Naive thymus-derived CD4-positive, alpha-beta T cell (primary cell): ENCODE measurements around the gene CD52. TPM values are rescaled to one million over a fixed set of nuclear protein-coding genes. Genes with fewer than 3 reads are reported as not detected.
A peak's percentile ranks its signal among the peaks of the same experiment; 100 is the strongest.

Experiments
- ATAC-seq: fragments of 150-1000 bp; cut with Tn5 transposase; 2 replicates; pipeline ENCODE4 v1.10.0; 2021; ENCODE audit warnings: mild to moderate bottlenecking, moderate library complexity
- CTCF ChIA-PET: fragments of 350-600 bp; sonication (Branson Sonifier 250); formaldehyde crosslinking; loops from one replicate; lab custom pipeline; 2021; ENCODE audit warnings: antibody characterized with exemption; lab: Charles Lee
- POLR2A ChIA-PET: fragments of 350-600 bp; sonication (Branson Sonifier 250); formaldehyde crosslinking; loops from one replicate; lab custom pipeline; 2021; ENCODE audit warnings: antibody characterized with exemption, inconsistent platforms; lab: Charles Lee
- DNase-seq, 9 donors: peaks; one replicate each; pipeline versions ENCODE4 v3.0.0 to v3.0.0-alpha.2; 2020 to 2022; ENCODE audit warnings: mixed read lengths in 1 of 9
- H3K27ac ChIP-seq: one replicate; pipeline ENCODE4 v1.7.0; 2013; ENCODE audit warnings: mild to moderate bottlenecking, low read depth, low read length, moderate library complexity
- H3K27me3 ChIP-seq, 2 donors: one replicate each; pipeline ENCODE4 v1.7.0; 2013; ENCODE audit warnings: low read length in 2 of 2, mild to moderate bottlenecking in 2 of 2, moderate library complexity in 2 of 2; ENCODE audit not compliant: control insufficient read depth in 2 of 2, insufficient read depth in 2 of 2
- H3K36me3 ChIP-seq, 3 experiments: 1 replicate in 2 of 3; 2 replicates in 1 of 3; pipeline ENCODE4 v1.7.0; 2013; ENCODE audit warnings: low read length in 3 of 3, mild to moderate bottlenecking in 3 of 3, moderate library complexity in 1 of 3; ENCODE audit not compliant: insufficient read depth in 3 of 3, control insufficient read depth in 2 of 3
- H3K4me1 ChIP-seq, 2 donors: one replicate each; pipeline ENCODE4 v1.7.0; 2013; ENCODE audit warnings: low read length in 2 of 2, mild to moderate bottlenecking in 2 of 2, moderate library complexity in 1 of 2; ENCODE audit not compliant: control insufficient read depth in 2 of 2, insufficient read depth in 2 of 2
- H3K4me3 ChIP-seq: 2 replicates; pipeline ENCODE4 v1.7.0; 2013; ENCODE audit warnings: mild to moderate bottlenecking, low read length
- H3K9me3 ChIP-seq, 3 experiments: 1 replicate in 2 of 3; 2 replicates in 1 of 3; pipeline ENCODE4 v1.7.0; 2013; ENCODE audit warnings: low read length in 3 of 3; ENCODE audit not compliant: control insufficient read depth in 2 of 3
- H3K27ac Mint-ChIP-seq, 9 donors: one replicate each; pipeline ENCODE4 v1.8.0; 2020 to 2022; ENCODE audit warnings: mixed read lengths in 9 of 9, mild to moderate bottlenecking in 8 of 9, moderate library complexity in 5 of 9, inconsistent platforms in 2 of 9
- H3K27me3 Mint-ChIP-seq, 5 donors: one replicate each; pipeline ENCODE4 v1.8.0; 2021 to 2022; ENCODE audit warnings: mixed read lengths in 5 of 5, mild to moderate bottlenecking in 1 of 5
- H3K36me3 Mint-ChIP-seq, 5 donors: one replicate each; pipeline ENCODE4 v1.8.0; 2020 to 2022; ENCODE audit warnings: mixed read lengths in 5 of 5, mild to moderate bottlenecking in 3 of 5, inconsistent platforms in 1 of 5
- H3K4me1 Mint-ChIP-seq, 7 donors: one replicate each; pipeline ENCODE4 v1.8.0; 2020 to 2022; ENCODE audit warnings: mixed read lengths in 7 of 7, mild to moderate bottlenecking in 3 of 7, inconsistent platforms in 1 of 7
- H3K4me3 Mint-ChIP-seq, 10 donors: one replicate each; pipeline ENCODE4 v1.8.0; 2020 to 2022; ENCODE audit warnings: mild to moderate bottlenecking in 10 of 10, mixed read lengths in 10 of 10, moderate library complexity in 6 of 10, inconsistent platforms in 2 of 10
- H3K9me3 Mint-ChIP-seq, 11 donors: one replicate each; pipeline ENCODE4 v1.8.0; 2020 to 2022; ENCODE audit warnings: mixed read lengths in 11 of 11, mild to moderate bottlenecking in 4 of 11, inconsistent platforms in 1 of 11, moderate library complexity in 1 of 11
- intact Hi-C, 2 donors: fragments of 100-400 bp; cut with micrococcal nuclease; formaldehyde crosslinking; loops; one replicate each; pipeline ENCODE4 v1.15.1; 2023
- polyA plus RNA-seq, 2 donors: library from polyadenylated mRNA; unstranded; fragments of 300-500 nt; fragmentation: Illumina TruSeq; gene quantifications; one replicate each; pipeline ENCODE4 v1.2.3, GENCODE V29; 2021
- total RNA-seq, 6 experiments: library from RNA in 5 of 6; stranded (reverse) in 5 of 6; gene quantifications; 1 replicate in 5 of 6; 2 replicates in 1 of 6; pipeline ENCODE4 v1.2.3 and lab custom pipeline; 2021 to 2026

The CD52 gene
- total and polyA plus RNA-seq, 7 experiments from 2014 or later = 719 to 8,133 (median 1,178) TPM

DNA sequence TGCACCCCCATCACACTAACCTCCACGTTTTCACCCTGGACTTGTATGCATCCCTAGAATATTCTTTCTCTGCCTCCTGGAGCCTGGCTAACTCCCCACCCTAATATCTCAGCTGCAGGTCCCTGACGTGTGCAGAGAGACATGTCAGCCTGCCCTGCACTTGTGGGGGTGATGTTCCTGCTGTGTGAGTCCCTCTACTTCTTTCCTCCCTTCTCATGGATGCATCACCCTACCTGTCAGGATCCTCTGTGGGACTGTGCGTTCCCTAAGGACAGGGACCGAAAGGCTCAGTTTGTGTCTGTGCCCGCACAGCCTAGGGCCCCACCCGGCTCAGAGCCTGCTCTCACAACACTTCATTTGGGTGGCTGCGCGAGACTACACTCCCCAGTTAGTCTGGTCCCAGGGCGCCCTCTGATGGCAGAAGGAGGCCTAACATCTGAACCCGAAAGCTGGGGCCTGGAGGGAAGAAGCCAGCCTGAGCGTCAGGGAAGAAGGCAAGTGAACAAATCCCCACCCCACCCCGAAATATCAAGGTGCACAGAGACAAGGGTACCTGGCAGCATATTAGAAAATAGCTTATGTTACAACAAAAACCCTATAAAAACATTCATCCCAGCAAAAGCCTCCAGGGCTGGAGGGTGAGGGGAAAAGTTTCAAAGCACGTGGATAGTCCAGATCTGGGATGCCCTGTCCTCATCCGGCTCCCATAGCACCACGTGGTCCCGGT lies 3.7 kb downstream of the CD52 start:
- CTCF ChIA-PET = interaction anchor here (0.6 to 19.8 kb wide), 15 partner anchors 10 to 151 kb away, joined by 3 to 541 read pairs (median 4); partner anchors contain the start of genes CEP85, SH3BGRL3 and UBXN11
- no peaks in the 10 kb centered on the region for H3K9me3 ChIP-seq
- Mint-ChIP-seq H3K36me3 (peaks cover 18 to 53% (median 32%) of the 10 kb centered on the region in 5 donors), H3K27me3 (no peaks in the 10 kb centered on the region), H3K27ac (peak overlapping the region; percentile 87 to 99 (median 96)), H3K4me1 (peaks cover 40 to 70% (median 48%) of the 10 kb centered on the region in 7 donors), H3K4me3 (peak overlapping the region; percentile 79 to 99 (median 94)), H3K9me3 (peaks cover 0 to 2% (median 0%) of the 10 kb centered on the region in 11 donors)
- ATAC-seq (peak; percentile 93), DNase-seq (peak; percentile 85 to 98 (median 92))
- peak overlapping the region; percentile 77 for H3K27ac ChIP-seq
- peaks cover 0 to 51% (median 20%) of the 10 kb centered on the region in 3 experiments for H3K36me3 ChIP-seq
- H3K27me3 ChIP-seq = no peaks in the 10 kb centered on the region
- H3K4me3 ChIP-seq = peak overlapping the region; percentile 98
- peaks cover 42 to 45% of the 10 kb centered on the region in 2 donors for H3K4me1 ChIP-seq
- POLR2A ChIA-PET = interaction anchor here (0.8 to 35.3 kb wide), 19 partner anchors 13 to 151 kb away, joined by 3 to 1967 read pairs (median 5); partner anchors contain the start of genes CEP85, SH3BGRL3, UBXN11 and ZNF593
- intact Hi-C loops = loop anchor here (1.0 to 2.0 kb wide), 11 partner anchors 14 to 153 kb away; partner anchors contain the start of genes ZNF593 (in 2 of the 2), C1orf232 (in 1 of the 2) and CEP85 (in 1 of the 2)

DNA sequence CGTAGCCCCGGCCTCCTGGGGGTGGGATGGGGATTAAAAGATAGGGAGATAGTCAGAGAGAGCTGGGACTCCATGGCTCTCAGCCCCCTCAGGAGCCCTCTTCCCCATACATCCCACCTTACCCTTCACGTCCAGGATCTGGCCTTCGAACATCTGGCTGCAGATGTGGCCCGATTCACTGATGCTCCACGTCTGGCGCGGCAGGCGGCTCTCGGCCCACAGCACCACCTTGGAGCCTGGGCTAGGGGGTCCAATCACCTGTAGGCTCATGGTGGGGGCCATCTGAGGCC lies 4.2 kb downstream of the CD52 start:
- peaks cover 37 to 40% of the 10 kb centered on the region in 2 donors for H3K4me1 ChIP-seq
- DNase-seq (no peak), ATAC-seq (no peak)
- peak overlapping the region; percentile 33 for H3K4me3 ChIP-seq
- intact Hi-C loops = loop anchor here in 1 of 2 donors (1.0 kb wide), 1 partner anchor 74 kb away; no protein-coding TSS in a partner anchor
- H3K9me3 Mint-ChIP-seq = peaks cover 0 to 2% (median 0%) of the 10 kb centered on the region in 11 donors
- POLR2A ChIA-PET = interaction anchor here (0.8 to 35.3 kb wide), 19 partner anchors 12 to 152 kb away, joined by 3 to 1967 read pairs (median 5); partner anchors contain the start of genes CEP85, SH3BGRL3, UBXN11 and ZNF593
- H3K27me3 Mint-ChIP-seq = no peaks in the 10 kb centered on the region
- H3K27ac Mint-ChIP-seq = peak overlapping the region in 7 of 9 donors; percentile 25 to 99 (median 87)
- peak overlapping the region in 5 of 10 donors; percentile 32 to 99 (median 79) for H3K4me3 Mint-ChIP-seq
- H3K9me3 ChIP-seq = no peaks in the 10 kb centered on the region
- peaks cover 18 to 53% (median 32%) of the 10 kb centered on the region in 5 donors for H3K36me3 Mint-ChIP-seq
- H3K27me3 ChIP-seq = no peaks in the 10 kb centered on the region
- H3K36me3 ChIP-seq = peaks cover 0 to 51% (median 20%) of the 10 kb centered on the region in 3 experiments
- H3K4me1 Mint-ChIP-seq = peaks cover 35 to 65% (median 43%) of the 10 kb centered on the region in 7 donors
- H3K27ac ChIP-seq = peak overlapping the region; percentile 77
- CTCF ChIA-PET = interaction anchor here (0.6 to 19.8 kb wide), 13 partner anchors 14 to 152 kb away, joined by 3 to 541 read pairs (median 4); partner anchors contain the start of genes CEP85, SH3BGRL3 and UBXN11

DNA sequence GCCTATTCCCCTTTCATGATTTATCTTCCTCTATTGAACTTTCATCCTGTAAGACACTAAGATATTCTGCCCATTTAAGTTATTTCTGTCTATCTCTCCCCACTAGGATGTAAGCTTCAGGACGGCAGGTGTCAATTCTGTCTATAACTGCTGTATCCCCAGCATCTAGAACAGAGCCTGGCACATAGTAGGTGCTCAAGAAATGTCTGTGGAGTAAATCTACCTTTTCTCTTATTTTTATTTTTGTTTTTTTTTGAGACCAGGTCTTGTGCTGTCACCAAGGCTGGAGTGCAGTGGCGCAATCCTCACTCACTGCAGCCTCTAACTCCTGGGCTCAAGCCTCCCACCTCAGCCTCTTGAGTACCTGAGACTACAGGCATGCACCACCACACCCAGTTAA lies 5.6 kb downstream of the CD52 start:
- intact Hi-C loops = no loop called here
- Histone ChIP-seq H3K27ac (peak overlapping the region; percentile 31), H3K27me3 (no peaks in the 10 kb centered on the region), H3K9me3 (no peaks in the 10 kb centered on the region), H3K36me3 (peaks cover 0 to 46% (median 20%) of the 10 kb centered on the region in 3 experiments), H3K4me1 (peaks cover 27 to 34% of the 10 kb centered on the region in 2 donors), H3K4me3 (no peak overlapping the region)
- Mint-ChIP-seq H3K36me3 (peaks cover 10 to 45% (median 24%) of the 10 kb centered on the region in 5 donors), H3K27me3 (no peaks in the 10 kb centered on the region), H3K4me3 (peak overlapping the region in 3 of 10 donors; percentile 42 to 99 (median 79)), H3K27ac (peak overlapping the region in 8 of 9 donors; percentile 34 to 94 (median 80)), H3K9me3 (no peaks in the 10 kb centered on the region), H3K4me1 (peaks cover 24 to 53% (median 33%) of the 10 kb centered on the region in 7 donors)
- no peak for DNase-seq
- CTCF ChIA-PET = interaction anchor here (1.9 to 19.8 kb wide), 3 partner anchors 40 to 68 kb away, joined by 7 to 541 read pairs (median 26); partner anchors contain the start of gene SH3BGRL3
- ATAC-seq = no peak
- POLR2A ChIA-PET = interaction anchor here (0.6 to 35.3 kb wide), 10 partner anchors 8 to 154 kb away, joined by 3 to 1967 read pairs (median 8); partner anchors contain the start of genes SH3BGRL3, UBXN11, ZNF593 and ZNF683

DNA sequence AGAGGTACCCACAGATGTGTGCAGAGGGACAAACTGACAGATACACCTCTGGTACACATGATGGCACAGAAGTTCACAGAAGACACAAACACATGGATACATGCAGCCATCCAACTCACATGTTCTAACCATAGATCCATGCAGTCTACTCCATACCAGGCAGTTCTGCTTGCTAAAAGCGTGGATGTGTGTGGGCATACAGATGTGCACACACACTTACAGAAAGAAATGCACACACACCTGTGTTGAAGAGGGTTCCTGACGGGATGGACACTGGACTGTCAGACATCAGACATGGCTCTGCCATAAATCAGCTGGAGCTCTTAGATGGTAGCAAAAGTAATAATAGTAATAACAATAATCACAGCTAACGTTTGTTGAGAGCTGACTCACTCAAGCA lies 6.8 kb downstream of the CD52 start:
- H3K36me3 Mint-ChIP-seq = peaks cover 10 to 37% (median 20%) of the 10 kb centered on the region in 5 donors
- no peak overlapping the region for H3K4me3 Mint-ChIP-seq
- no peaks in the 10 kb centered on the region for H3K9me3 ChIP-seq
- no peaks in the 10 kb centered on the region for H3K27me3 ChIP-seq
- CTCF ChIA-PET = interaction anchor here (0.6 to 19.8 kb wide), 4 partner anchors 39 to 89 kb away, joined by 3 to 541 read pairs (median 5); partner anchors contain the start of gene SH3BGRL3
- H3K27me3 Mint-ChIP-seq = no peaks in the 10 kb centered on the region
- ATAC-seq = no peak
- H3K27ac Mint-ChIP-seq = peak overlapping the region in 8 of 9 donors; percentile 19 to 94 (median 62)
- peak overlapping the region; percentile 9 for H3K27ac ChIP-seq
- intact Hi-C loops = no loop called here
- POLR2A ChIA-PET = interaction anchor here (2.4 to 35.3 kb wide), 3 partner anchors 16 to 43 kb away, joined by 9 to 1967 read pairs (median 286); partner anchors contain the start of genes SH3BGRL3 and UBXN11
- peaks cover 0 to 43% (median 20%) of the 10 kb centered on the region in 3 experiments for H3K36me3 ChIP-seq
- H3K4me1 ChIP-seq = peaks cover 27 to 34% of the 10 kb centered on the region in 2 donors
- no peaks in the 10 kb centered on the region for H3K9me3 Mint-ChIP-seq
- no peak overlapping the region for H3K4me3 ChIP-seq
- no peak for DNase-seq
- H3K4me1 Mint-ChIP-seq = peaks cover 21 to 46% (median 33%) of the 10 kb centered on the region in 7 donors

DNA sequence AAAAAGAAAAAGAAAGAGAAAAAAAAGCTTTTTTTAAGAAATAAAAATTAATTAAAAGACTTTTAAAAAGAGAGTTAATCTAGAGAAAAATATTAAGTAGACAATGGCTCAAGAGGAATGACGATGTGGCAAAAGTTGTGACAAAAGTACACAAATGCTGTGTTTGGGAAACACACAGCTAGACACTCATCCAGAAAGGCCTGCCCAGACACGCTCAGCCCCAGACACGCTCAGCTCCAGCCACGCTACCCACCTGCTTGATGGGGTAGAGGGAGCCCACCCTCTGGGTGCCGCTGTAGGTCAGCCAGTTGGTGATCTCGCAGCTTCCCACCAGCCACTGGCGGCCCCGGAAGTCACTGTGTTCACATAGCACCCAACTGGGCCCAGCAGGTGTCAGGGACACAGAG lies 10.2 kb downstream of the CD52 start:
- ChIA-PET CTCF (interaction anchor here (0.6 to 19.8 kb wide), 2 partner anchors 46 to 481 kb away, joined by 3 to 541 read pairs; partner anchors contain the start of gene SH3BGRL3), POLR2A (interaction anchor here (1.3 to 35.3 kb wide), 4 partner anchors 10 to 67 kb away, joined by 3 to 1967 read pairs (median 4); partner anchors contain the start of genes CD52 and SH3BGRL3)
- Mint-ChIP-seq H3K27me3 (peaks cover 0 to 2% (median 0%) of the 10 kb centered on the region in 5 donors), H3K4me3 (no peak overlapping the region), H3K9me3 (no peaks in the 10 kb centered on the region), H3K36me3 (peaks cover 0 to 15% (median 7%) of the 10 kb centered on the region in 5 donors), H3K27ac (no peak overlapping the region), H3K4me1 (peaks cover 6 to 18% (median 9%) of the 10 kb centered on the region in 7 donors)
- H3K27me3 ChIP-seq = no peaks in the 10 kb centered on the region
- intact Hi-C loops = no loop called here
- ATAC-seq (no peak), DNase-seq (no peak)
- H3K36me3 ChIP-seq = peaks cover 0 to 14% (median 0%) of the 10 kb centered on the region in 3 experiments
- H3K4me1 ChIP-seq = peaks cover 0 to 3% of the 10 kb centered on the region in 2 donors
- no peak overlapping the region for H3K4me3 ChIP-seq
- no peak overlapping the region for H3K27ac ChIP-seq
- no peaks in the 10 kb centered on the region for H3K9me3 ChIP-seq

DNA sequence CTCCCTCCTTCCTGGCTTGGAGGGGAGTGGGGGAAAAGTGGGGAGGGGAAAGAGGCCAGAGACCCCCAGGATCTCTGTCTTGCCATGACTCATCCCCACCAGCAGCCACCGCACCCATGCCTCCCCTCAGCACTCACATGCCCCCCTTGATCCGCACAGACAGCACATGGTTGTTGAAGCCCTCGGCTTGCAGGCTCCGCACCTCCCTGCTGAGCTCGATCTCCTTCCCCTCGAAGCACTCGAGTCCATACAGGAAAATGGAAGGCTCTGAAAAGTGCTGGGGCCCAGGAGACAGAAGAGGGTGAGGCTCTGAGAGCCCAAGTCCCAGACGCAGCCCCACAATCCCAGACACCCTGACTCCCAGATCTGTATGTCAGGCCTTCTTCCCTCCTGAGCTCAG lies 10.8 kb downstream of the CD52 start:
- POLR2A ChIA-PET = interaction anchor here (0.8 to 35.3 kb wide), 2 partner anchors 47 to 572 kb away, joined by 4 to 1967 read pairs; partner anchors contain the start of gene SH3BGRL3
- H3K36me3 Mint-ChIP-seq = peaks cover 0 to 10% (median 3%) of the 10 kb centered on the region in 5 donors
- no peak for DNase-seq
- Histone ChIP-seq H3K4me1 (peaks cover 0 to 1% of the 10 kb centered on the region in 2 donors), H3K36me3 (peaks cover 0 to 8% (median 0%) of the 10 kb centered on the region in 3 experiments), H3K27ac (no peak overlapping the region), H3K27me3 (no peaks in the 10 kb centered on the region), H3K9me3 (no peaks in the 10 kb centered on the region), H3K4me3 (no peak overlapping the region)
- H3K4me3 Mint-ChIP-seq = no peak overlapping the region
- H3K9me3 Mint-ChIP-seq = no peaks in the 10 kb centered on the region
- peak overlapping the region in 1 of 9 donors; percentile 78 for H3K27ac Mint-ChIP-seq
- CTCF ChIA-PET = interaction anchor here (0.6 to 19.8 kb wide), 2 partner anchors 35 to 47 kb away, joined by 6 to 541 read pairs; partner anchors contain the start of gene SH3BGRL3
- intact Hi-C loops = no loop called here
- peaks cover 0 to 11% (median 4%) of the 10 kb centered on the region in 7 donors for H3K4me1 Mint-ChIP-seq
- no peak for ATAC-seq
- H3K27me3 Mint-ChIP-seq = peaks cover 0 to 2% (median 0%) of the 10 kb centered on the region in 5 donors
